NCI-H524 (cell line): ENCODE results near the gene AHCYL2.
"Not testable (repeated sequence)": the region's sequence is repeated elsewhere in the genome, so short reads cannot be mapped to it uniquely, and the experiment has no call there.

Source experiments
- DNase-seq, 2 experiments: peaks; one replicate each; lab custom pipeline; 2025; lab: John Stamatoyannopoulos, UW

AHCYL2 gene

DNA sequence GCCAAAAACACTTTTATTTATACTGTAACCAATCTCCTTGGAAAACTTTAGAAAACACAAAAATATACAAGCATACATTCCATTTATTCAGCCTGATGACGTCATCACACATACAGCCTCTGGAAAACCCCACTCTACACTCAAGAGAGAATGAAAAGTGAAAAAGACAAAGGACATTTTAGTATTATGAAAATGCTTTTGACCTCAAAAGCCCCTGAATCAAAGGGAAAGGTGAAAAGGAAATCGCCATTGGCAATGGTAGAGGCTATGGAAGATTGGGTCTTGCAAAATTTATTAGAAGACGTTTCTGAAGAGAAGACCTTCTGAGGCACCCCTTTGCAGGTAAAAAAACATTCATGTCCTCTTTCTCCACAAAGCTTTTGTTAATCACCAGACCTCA, 126.5 kb downstream of the AHCYL2 start:
- DNase-seq, result no peak

DNA sequence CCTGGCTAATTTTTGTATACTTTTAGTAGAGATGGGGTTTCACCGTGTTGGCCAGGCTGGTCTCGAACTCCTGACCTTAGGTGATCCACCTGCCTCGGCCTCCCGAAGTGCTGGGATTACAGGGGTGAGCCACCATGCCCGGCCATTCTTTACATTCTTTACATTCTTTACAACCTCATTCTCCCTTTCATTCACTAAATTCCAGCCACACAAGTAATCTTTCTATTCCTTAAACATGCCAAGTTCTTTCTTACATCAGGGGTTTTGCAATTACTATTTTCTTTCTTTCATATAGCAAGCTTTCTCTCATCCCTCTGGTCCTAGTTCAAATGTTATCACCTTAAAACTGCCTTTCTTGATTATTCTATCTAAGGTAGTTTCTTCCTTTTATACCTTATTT, 128.3 kb downstream of the AHCYL2 start:
- not testable (repeated sequence) for DNase-seq

DNA sequence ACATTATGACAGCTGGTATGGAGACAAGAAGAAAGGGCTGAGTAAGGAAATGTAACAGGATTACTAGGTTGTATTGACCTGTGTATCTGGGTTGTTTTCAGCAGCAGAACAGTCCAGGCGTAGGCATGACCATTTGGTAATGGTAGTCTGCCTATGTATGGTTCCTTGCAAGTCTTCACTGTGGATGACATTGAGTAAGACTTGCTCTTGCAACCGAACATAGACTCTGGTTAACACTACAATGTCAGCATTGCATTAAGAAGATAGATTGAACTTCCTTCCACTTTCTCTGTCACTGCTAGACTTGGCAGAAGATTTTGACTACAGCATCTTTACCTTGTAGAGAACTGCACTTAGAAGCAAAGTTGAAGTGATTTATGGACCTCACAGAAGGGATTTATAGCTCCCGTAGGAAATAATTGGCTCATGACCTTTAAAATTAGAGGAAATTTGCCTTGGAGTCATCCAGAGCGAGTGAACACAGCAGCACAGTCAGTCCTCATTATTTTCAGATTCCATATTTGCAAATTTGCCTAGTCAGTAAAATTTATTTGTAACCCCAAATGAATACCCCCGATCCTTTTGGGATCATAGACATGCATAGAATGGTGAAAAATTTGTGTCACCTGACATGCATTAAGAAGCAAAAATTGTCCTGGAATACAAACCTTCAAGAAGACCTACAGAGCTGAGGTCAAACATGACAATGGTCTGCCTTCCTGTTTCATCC, 129.8 kb downstream of the AHCYL2 start:
- DNase-seq, result no peak

DNA sequence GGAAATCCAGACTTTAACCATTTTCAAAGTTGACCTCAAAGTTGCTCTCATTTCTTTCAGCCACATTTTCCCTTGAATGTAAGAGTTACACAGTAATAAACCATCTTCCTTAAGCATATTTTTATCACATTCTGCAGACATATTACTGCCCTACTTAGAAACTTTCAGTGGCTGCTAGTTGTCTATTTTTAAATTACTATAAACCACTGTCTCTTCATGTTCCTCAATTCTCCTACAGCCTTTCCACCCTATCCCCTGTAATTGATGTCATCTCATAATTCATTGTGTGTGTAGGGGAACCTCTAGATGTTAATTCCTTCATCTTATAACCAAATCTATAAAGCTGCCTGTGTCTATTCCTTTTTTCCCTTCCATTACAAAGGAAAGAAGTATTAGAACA, 131.3 kb downstream of the AHCYL2 start:
- DNase-seq, result no peak

DNA sequence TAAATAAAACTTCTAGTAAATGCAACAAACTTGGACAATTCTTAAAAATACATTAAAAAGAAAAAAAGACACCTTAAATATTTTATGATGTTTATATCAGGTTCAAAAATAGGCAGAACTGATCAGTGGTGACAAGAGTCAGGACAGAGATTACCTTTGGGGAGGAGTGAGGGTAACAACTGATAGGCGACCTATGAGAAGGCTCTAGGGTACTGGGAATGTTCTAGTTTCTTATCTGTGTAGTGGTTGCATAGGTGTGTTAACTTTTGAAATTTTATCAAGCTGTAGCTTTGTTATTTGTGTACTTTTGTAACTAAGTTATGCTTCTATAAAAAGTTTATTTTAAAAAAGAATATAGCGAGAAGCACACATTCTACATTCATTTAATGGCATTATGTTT, 134.3 kb downstream of the AHCYL2 start:
- no peak for DNase-seq

DNA sequence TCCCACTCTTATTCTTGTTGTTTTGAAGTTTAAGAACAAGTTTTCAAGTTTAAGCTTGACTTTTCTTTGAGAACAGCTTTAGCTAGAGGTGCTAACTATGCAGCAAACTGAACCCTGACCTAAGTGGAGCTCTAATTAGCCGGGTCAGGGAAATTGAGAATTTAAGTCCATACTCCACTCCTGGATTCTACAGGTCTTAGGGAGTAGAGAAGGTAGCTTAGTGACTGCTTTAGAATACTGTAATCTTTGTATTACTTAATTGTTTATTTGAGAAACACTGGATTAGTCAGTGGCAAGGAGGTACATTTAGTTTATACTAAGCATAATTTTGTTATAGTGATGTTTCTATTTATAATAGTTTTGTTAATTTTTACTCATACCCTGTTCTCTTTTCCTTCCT, 134.8 kb downstream of the AHCYL2 start:
- DNase-seq, result no peak

DNA sequence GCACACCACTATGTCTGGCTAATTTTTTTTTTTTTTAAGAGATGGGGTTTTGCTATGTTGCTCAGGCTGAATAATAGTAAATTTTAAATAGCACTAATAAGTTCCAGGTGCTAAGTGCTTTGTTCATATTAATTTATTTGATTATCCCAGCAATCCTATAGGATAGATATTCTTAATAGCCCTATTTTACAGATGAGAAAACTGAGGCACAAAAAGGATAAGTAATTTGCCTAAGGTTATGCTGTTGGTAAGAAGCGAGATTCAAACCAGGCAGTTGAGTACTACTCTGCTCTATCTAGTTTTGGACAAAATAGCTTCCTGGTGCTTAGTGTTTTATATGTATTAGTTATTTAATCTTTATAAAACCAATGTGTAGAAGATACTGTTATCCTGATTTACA, 136.9 kb downstream of the AHCYL2 start:
- no peak for DNase-seq

DNA sequence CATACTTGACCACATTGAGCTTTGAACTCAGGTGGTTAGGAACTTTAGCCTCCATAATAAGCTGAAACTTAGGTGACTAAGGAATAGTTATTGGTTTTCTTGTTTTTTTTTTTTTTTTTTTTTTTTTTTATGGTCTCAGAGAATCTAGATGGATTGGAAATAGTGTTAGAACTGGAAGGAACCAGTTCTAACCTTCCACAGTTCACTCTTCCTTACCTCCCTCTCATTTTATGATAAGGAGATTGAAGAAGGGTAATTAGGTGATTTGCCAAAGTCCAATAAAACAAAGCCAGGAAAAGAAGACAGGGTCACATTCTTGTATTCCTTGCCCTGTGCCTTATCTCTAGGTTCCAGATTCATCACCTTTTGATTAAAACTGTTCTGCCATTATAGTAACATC, 137.7 kb downstream of the AHCYL2 start:
- no peak for DNase-seq

DNA sequence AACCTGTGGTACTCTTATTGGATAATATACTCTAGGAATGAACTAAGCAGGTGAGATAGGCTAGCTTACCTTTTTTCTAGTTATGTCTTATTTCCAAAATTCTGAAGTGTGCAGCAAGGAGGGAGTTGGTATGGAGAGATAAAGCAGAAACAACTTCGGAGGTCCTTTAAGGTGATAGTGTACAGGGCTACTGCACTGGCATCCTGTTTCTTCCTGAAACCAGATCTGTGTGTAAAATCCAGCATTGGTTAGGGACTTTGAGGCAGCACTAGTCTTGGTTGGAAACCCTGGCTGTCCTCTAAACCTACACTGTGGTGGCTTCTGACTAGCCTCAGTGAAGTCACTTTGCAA, 142.5 kb downstream of the AHCYL2 start:
- no peak for DNase-seq

DNA sequence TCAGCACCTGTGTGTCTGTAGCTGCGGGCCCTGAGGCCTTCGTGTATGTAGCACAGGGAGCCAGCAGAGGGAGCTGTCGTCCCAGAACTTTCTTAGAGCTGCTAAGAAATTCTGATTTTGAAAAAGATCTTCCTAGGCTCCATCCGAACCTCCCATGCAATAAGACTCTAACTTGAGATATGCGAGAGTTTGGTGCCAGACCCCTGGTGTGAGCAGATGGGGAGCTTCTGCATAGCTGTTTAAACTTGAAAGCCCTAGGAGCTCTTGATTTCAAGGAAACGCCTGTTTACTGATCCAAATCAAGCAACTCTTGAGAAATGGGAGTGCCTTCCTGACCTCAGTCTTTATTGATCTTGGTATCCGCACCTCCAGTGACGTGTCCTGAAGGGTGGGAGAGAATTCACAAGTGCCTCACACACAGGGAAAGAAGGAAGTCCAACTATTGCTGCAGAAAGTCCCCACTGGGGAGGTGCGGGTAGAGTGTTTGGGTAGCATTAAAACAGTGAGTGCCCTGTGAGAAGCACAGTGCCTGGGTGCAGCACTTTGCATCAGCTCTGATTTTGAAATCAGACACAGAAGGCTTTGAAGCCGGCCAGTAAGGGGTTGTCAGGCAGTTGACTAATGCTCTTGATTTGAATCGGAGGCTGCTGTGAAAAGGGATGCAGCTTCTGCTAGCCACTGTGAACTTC, 143.0 kb downstream of the AHCYL2 start:
- DNase-seq, result peak; percentile 24 to 71

DNA sequence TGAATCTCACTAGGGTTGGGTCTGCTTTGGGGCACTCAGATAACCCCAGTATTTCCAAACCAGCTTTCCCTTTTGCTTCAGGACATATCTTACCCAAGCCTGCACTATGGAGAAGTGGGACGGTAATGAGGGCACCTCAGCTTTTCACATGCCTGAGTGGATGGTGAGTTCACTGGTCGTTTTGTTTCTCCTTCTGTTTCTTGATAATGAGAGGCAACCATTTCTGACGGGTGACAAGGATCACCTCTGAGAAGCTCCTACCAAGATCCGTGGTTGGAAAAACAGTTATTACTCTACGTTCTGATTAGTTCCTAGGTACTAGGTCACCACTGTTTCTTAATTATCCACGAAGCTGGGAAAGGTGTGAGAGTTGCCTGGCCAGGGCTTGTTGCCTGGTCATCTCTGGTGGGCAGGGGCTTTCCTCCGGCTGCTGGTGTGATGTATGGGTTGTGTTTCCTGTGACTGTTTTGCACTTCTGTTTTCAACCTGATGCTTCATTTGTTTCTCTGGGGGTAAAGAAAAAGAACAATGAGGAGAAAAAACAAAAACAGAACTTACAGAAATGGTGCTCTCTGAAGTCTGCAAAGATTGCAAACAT, 143.7 kb downstream of the AHCYL2 start:
- no peak for DNase-seq

DNA sequence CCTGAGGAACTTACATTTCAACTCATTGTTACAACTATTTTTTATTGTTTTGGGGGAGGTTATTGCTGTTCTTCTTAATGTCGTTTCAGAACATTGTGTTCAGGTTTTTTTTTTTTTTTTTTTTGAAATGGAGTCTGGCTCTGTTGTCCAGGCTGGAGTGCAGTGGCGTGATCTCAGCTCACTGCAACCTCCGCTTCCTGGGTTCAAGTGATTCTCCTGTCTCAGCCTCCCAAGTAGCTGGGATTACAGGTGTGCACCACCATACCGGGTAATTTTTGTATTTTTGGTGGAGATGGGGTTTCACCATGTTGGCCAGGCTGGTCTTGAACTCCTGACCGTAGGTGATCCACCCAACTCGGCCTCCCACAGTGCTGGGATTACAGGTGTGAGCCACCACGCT, 144.6 kb downstream of the AHCYL2 start:
- not testable (repeated sequence) for DNase-seq

DNA sequence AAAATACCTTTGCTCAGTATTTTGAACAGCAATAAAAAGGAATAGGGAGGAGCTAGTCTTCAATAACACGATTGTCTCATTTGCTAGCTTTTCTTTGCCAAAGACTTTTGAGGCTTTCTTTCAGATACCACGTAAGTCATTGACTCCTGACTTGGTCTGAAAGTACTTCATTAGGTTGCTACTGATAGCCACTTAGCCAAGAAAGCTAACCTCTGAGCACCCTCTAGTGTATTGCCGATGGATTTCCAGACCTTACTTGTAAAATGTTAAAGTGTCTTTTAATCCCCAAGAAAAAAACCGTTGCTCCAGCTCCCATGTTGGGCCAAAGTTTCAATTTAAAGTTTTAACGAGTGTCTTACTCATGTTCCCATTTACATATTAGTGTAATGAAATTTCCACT, 146.0 kb downstream of the AHCYL2 start:
- DNase-seq, result no peak

DNA sequence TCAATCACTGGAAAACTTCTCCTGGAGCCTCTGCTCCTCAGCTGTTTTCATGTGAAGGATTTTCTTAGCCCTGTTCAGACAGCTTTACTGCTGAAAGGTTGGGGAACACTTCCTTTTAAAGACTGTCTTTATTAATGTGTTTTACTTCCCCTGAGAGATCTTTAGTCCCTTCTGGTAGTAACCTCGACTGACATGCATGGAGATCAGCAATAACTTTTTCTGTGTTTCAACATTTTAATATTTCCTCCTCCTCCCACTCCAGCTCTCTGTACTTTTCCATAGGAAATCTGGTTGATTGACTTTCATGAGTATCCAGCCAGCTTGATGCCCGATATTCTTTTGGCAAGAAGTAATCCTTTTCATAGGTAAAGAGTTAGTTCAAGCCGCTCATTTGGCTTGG, 146.7 kb downstream of the AHCYL2 start:
- DNase-seq, result no peak

DNA sequence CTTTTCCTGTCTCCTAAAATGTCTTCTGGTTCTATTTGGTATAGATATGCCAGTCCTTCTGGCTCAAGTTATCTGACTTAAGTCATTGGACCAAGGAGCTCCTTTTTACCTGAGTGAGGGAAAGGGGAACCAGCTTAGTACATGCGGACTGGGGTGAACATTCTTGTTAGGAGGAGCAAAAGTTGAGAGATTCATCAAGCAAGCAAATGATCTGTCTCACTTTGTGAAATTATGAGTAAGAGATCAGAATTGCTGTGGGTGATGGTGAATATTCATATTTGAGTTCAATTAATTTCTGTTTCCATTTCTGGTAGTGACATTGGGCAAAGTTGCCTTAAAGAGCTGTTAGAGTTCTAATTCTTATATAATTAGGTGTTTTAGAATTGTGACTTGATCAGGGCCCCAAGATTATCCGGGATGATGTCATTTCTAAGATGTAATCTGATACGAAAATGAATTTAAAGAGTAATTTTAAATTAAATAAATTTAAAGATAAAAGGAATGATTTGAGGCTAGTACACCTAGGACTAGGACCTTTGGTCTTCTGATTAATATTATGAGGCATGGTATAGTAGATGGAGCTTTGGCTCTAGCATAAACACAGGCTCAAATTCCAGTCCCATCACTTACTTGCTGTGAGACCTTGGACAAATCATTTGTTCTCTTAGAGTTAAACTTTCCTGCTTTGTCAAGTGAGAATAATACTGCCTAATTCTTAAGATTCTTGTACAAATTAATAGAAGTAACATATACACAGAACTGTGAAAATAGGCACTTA, 149.0 kb downstream of the AHCYL2 start:
- no peak for DNase-seq

DNA sequence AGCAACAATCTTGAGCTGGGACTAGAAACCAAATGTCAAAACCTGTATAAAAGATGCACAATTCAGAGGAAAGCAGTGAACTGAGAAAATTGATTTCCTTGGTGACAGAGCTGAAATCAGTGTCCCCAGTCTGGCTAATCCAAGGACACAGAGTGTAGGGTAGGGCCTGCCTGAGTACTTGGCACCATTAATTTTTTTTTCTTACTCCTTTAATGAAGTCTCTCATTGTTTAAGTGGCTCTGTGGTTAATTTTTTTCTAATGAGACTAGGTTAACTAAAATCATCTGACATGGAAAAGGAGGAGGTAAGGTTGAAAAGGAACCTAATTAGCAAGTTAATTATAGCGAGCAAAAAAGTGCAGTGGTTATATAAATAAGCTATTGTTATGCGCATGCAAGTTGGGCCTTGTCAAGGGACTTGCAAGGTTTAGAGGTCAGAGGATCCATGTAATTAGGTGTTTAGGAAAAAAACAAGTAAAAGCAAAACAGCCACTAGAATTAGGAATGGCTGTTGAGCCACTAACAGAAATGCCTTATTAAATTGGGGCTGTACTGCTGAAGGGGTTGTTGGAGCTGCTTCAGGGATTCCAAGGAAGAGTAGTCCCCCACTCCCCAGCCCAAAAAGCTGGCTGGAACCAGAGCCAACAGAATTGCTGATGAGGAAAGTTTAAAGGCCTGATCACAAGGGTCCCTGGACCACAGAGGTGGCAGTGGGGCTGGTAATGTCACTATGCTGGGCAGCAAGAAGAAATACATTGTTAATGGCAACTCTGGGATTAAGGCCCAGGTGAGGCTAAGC, 150.5 kb downstream of the AHCYL2 start:
- DNase-seq, result no peak

DNA sequence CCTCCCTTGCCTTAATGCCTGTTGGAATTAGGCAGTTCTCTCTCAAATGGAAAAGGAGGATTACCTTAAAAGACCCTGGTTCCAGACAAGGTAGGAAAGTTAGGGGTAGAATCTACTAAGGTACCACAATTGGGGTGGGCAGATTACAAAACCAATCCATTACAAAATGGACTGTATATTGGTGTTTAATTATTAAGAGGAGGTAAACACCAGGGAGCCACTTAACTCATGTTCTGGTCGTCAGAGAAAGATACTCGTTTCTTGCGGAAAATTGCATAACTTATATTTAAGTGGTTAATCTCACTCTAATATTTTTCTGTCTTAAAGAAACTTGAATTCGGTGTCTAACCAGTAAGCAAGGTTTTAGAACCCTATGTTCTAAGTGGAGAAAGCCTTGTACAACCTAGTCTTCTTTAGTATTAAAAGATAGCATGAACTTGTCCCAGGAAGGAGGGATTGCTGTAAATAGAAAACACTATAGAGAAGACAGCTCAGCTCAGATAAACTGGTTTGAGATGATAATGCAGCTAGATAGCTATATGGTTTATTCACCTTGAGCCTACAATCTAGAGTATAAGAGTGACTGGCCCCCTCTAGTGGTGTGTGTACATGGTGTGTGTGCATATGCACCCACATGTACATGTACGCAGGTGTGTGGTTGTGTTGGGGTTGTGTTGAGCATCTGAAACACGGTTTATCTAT, 151.4 kb downstream of the AHCYL2 start:
- peak in 1 of 2 experiments; percentile 37 for DNase-seq

DNA sequence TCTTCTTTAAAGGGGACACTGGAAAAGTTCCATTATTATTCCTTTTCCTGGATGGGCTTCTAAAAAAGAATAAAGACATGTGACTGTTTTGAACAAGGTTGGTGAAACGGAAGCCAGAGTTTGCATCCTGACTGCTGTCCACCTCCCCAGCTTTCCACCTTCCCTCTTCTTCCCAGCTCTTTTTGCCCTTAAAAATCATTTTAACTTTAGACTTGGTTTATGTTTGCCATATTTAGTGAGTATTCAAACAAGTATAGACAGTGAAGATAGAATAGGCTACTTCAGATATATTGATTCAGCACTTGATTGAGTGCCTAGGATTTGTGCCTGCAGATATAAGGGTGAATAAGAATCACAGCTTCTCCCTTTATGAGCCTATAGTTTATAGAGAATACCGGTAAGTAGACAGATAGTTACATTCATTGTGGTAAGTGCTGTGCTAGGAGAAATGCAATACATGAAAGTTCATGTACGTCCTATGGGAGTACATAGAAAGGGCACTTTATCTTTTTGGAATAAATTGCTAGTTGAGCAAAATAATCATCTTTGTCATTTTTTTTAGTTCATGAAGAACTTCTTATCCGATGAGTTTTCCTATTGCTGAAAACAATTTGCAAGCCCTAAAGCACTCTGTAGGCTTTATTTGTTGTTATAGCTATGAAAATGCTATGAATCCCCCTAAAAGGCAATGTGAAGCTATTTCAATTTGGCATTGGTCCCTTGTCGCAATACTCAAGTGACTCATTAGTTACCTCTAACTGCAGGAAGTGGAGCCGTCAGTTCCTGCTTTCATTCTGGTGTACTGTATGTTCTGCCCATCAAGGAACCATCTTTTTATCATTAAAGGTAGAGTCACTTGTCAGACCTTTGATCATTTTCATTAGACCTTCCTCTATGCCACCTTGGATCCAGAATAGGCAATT, 152.2 kb downstream of the AHCYL2 start:
- DNase-seq, result no peak

DNA sequence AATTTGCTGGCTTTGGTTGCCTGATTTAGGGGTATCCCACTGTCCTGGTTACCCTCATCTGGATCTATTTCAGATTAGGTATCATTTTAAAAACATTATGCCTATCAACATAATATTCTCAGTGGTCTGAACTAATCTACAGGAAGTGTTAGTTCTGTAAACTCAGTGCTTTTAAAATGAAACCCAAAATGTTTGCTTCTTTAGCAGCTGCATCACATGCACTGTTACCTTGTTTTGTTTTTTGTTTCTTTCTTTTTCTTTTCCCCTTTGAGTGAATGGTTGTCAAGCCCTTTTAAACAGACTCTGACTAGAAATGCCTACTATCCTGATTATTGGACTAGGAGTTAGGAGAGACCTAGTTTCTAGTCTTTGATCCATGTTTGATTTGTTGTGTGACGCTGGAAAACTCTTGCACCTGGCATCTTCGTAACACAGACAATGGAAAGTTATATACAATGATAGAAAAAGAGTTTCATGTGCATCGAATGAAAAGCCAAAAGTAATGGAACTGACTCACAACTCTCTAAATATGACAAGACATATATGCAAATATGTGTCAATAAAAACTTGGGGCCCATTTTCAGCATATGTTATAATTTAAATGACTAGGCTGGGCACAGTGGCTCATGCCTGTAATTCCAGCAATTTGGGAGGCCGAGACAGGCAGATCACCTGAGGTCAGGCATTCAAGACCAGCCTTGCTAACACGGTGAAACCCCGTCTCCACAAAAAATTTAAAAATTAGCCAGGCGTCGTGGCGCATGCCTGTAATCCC, 157.1 kb downstream of the AHCYL2 start:
- no peak for DNase-seq
